ENCODE results near the gene NCOA5.
A peak's percentile ranks its signal among the peaks of the same experiment; 100 is the strongest.

The NCOA5 gene

GRCh38 chr20:46088409-46089166 lies 1.2 kb downstream of the NCOA5 start (continued):
- TF ChIP-seq PRDM2 (tag by site-specific recombination; IDR thresholded peaks at IDR 0.05; ENCODE audit: borderline replicate concordance): no peak

- H3K36me3 ChIP-seq (ENCODE audit: control insufficient read depth in 2 of 2, insufficient read depth in 1 of 2, low read length in 2 of 2): no peaks in the 10 kb centered on the region
- H3K4me1 ChIP-seq (ENCODE audit: control insufficient read depth, insufficient read depth, low read length): peaks cover 26% of the 10 kb centered on the region
- no peak overlapping the region for H3K4me3 ChIP-seq (ENCODE audit: low read depth, low read length)
- CTCF ChIA-PET: interaction anchor here (0.6 to 2.5 kb wide), 5 partner anchors 21 to 255 kb away, joined by 3 to 13 read pairs (median 3); no protein-coding TSS in a partner anchor
- POLR2A ChIA-PET: no interaction called here
- no peaks in the 10 kb centered on the region for H3K9me3 ChIP-seq (ENCODE audit: control insufficient read depth, insufficient read depth, low read depth, low read length)
- no peak overlapping the region for H3K27ac ChIP-seq (ENCODE audit: extremely low read depth, low read depth, low read length)
- TF ChIP-seq ZBTB17 (tag by site-specific recombination; IDR thresholded peaks at IDR 0.05) (peak; percentile 17; the same call in 1 of the 2 replicates), ZNF843 (tag by site-specific recombination; IDR thresholded peaks at IDR 0.05) (no peak), YY1 (tag by site-specific recombination; IDR thresholded peaks at IDR 0.05) (no peak), ZNF138 (tag by site-specific recombination; IDR thresholded peaks at IDR 0.05; ENCODE audit: borderline replicate concordance) (no peak), OVOL3 (tag by site-specific recombination; IDR thresholded peaks at IDR 0.05) (no peak), ZNF645 (tag by site-specific recombination; IDR thresholded peaks at IDR 0.05) (no peak), ATF2 (tag by site-specific recombination; IDR thresholded peaks at IDR 0.05; ENCODE audit: low read depth) (no peak), ZIC2 (tag by site-specific recombination; IDR thresholded peaks at IDR 0.05) (no peak), ZBTB26 (tag by site-specific recombination; optimal IDR thresholded peaks at IDR 0.05) (no peak), ZNF560 (tag by site-specific recombination; IDR thresholded peaks at IDR 0.05; ENCODE audit: borderline replicate concordance) (no peak), GLI2 (tag by site-specific recombination; IDR thresholded peaks at IDR 0.05; ENCODE audit: borderline replicate concordance, low read depth) (no peak), ZNF692 (tag by site-specific recombination; IDR thresholded peaks at IDR 0.05) (no peak), ZNF132 (tag by site-specific recombination; IDR thresholded peaks at IDR 0.05; ENCODE audit: borderline replicate concordance) (no peak), ZNF398 (tag by site-specific recombination; IDR thresholded peaks at IDR 0.05) (no peak), SETDB1 (IDR thresholded peaks at IDR 0.05; ENCODE audit: insufficient read length, low read length) (no peak), ZNF248 (tag by site-specific recombination; IDR thresholded peaks at IDR 0.05) (no peak), PRDM1 (tag by site-specific recombination; IDR thresholded peaks at IDR 0.05) (no peak), ZNF654 (tag by site-specific recombination; IDR thresholded peaks at IDR 0.05; ENCODE audit: low read depth) (peak; percentile 23)
Observed at GRCh38 chr20:46087161-46087560, 2.6 kb downstream of the NCOA5 start.

Data from HEK293 (cell line).